ENCODE data around the gene HIVEP2. TPM values are rescaled to one million over a fixed set of nuclear protein-coding genes. Genes with fewer than 3 reads are reported as not detected.
A peak's percentile ranks its signal among the peaks of the same experiment; 100 is the strongest.

HIVEP2 gene
- total and polyA plus RNA-seq, 8 donors = 0.58 to 14.3 (median 4.8) TPM

DNA sequence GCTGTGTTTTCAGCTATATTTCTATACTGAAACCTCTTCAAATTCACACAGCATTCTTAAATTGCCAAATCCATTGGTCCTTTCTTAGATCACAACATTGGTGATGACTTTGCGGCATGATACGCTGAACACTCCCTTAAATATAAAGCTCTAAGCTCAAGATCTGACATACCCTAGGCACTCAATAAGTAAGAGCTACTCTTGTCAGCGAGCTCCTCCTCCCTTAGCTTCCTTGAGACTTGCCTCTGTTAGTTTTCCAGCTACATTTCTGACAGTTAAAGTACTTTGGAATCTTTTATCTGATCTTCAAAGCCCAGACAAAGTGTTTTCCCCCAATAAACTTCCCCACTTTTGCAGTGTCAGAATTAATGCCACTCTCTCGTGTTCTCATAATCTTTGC, 117.0 kb downstream of the HIVEP2 start:
- intact Hi-C loops (cut with DNase I; ENCODE audit: low total_unique reads) = no loop called here
- H3K4me3 ChIP-seq = no peak overlapping the region
- no peaks in the 10 kb centered on the region for H3K9me3 ChIP-seq
- no peaks in the 10 kb centered on the region for H3K27me3 ChIP-seq
- TF ChIP-seq, protein P1, sequence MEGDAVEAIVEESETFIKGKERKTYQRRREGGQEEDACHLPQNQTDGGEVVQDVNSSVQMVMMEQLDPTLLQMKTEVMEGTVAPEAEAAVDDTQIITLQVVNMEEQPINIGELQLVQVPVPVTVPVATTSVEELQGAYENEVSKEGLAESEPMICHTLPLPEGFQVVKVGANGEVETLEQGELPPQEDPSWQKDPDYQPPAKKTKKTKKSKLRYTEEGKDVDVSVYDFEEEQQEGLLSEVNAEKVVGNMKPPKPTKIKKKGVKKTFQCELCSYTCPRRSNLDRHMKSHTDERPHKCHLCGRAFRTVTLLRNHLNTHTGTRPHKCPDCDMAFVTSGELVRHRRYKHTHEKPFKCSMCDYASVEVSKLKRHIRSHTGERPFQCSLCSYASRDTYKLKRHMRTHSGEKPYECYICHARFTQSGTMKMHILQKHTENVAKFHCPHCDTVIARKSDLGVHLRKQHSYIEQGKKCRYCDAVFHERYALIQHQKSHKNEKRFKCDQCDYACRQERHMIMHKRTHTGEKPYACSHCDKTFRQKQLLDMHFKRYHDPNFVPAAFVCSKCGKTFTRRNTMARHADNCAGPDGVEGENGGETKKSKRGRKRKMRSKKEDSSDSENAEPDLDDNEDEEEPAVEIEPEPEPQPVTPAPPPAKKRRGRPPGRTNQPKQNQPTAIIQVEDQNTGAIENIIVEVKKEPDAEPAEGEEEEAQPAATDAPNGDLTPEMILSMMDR (IDR thresholded peaks at IDR 0.05) = no peak
- no peak for TF ChIP-seq POLR2A (IDR thresholded peaks at IDR 0.05)
- no peak for TF ChIP-seq EP300 (IDR thresholded peaks at IDR 0.05)
- no peak for TF ChIP-seq POLR2AphosphoS5 (IDR thresholded peaks at IDR 0.05)
- 73 to 86% (median 79%) methylated on average over 4 of the region's 4 CpGs for WGBS, 5 donors
- H3K4me1 ChIP-seq = peaks cover 6 to 36% (median 23%) of the 10 kb centered on the region in 4 donors
- DNase-seq = no peak
- H3K27ac ChIP-seq = peak overlapping the region in 3 of 5 donors; percentile 18 to 57 (median 49)
- H3K36me3 ChIP-seq = no peaks in the 10 kb centered on the region

GRCh38 chr6:142827369-142827768, 117.6 kb downstream of the HIVEP2 start:
- DNase-seq = peak; percentile 52 to 77
- intact Hi-C loops (cut with DNase I; ENCODE audit: low total_unique reads) = no loop called here
- Histone ChIP-seq H3K27me3 (no peaks in the 10 kb centered on the region), H3K9me3 (no peaks in the 10 kb centered on the region), H3K27ac (peak overlapping the region in 3 of 5 donors; percentile 18 to 57 (median 49)), H3K36me3 (no peaks in the 10 kb centered on the region), H3K4me1 (peaks cover 6 to 32% (median 17%) of the 10 kb centered on the region in 4 donors), H3K4me3 (no peak overlapping the region)
- WGBS, 5 donors = 29 to 59% (median 39%) methylated on average over 7 of the region's 7 CpGs
- TF ChIP-seq, protein P1 (IDR thresholded peaks at IDR 0.05) = no peak
- TF ChIP-seq POLR2A (IDR thresholded peaks at IDR 0.05) (no peak), POLR2AphosphoS5 (IDR thresholded peaks at IDR 0.05) (peak in 2 of 3 donors; percentile 71 to 87), EP300 (IDR thresholded peaks at IDR 0.05) (no peak)

DNA sequence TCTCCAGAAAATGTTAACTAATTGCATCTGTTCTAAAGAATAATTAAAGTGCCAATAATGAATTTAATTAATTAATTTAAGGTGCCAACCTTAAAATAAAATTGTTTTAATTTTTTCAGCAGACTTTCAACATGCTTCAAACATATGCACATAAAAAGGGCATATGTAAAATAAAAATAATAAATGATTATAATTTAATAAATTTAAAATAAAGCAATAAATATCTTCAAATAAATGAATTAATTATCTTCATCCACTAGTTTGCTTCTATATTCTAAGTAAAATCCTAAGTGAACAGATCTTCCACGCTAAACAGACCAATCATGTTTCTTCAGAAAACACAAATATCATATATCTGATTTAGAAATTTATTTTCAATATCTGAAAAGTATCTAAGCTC, 119.2 kb downstream of the HIVEP2 start:
- Histone ChIP-seq H3K27me3 (no peaks in the 10 kb centered on the region), H3K4me1 (peaks cover 8 to 48% (median 25%) of the 10 kb centered on the region in 4 donors), H3K4me3 (no peak overlapping the region), H3K9me3 (no peaks in the 10 kb centered on the region), H3K36me3 (no peaks in the 10 kb centered on the region), H3K27ac (no peak overlapping the region)
- DNase-seq = no peak
- no peak for TF ChIP-seq POLR2A (IDR thresholded peaks at IDR 0.05)
- TF ChIP-seq EP300 (IDR thresholded peaks at IDR 0.05) = no peak
- no peak for TF ChIP-seq POLR2AphosphoS5 (IDR thresholded peaks at IDR 0.05)
- TF ChIP-seq, protein P1 (IDR thresholded peaks at IDR 0.05) = no peak
- 94 to 99% (median 98%) methylated on average over 1 of the region's 1 CpG for whole genome bisulfite sequencing, 5 donors
- intact Hi-C loops (cut with DNase I; ENCODE audit: low total_unique reads) = no loop called here

- TF ChIP-seq POLR2A (IDR thresholded peaks at IDR 0.05) = no peak
- TF ChIP-seq, protein P1 (IDR thresholded peaks at IDR 0.05) = no peak
- no peak for TF ChIP-seq EP300 (IDR thresholded peaks at IDR 0.05)
- no peak for TF ChIP-seq POLR2AphosphoS5 (IDR thresholded peaks at IDR 0.05)
- H3K4me3 ChIP-seq = no peak overlapping the region
- WGBS, 5 donors = 49 to 77% (median 67%) methylated on average over 3 of the region's 3 CpGs
- peaks cover 12 to 60% (median 32%) of the 10 kb centered on the region in 4 donors for H3K4me1 ChIP-seq
- no peaks in the 10 kb centered on the region for H3K9me3 ChIP-seq
- H3K36me3 ChIP-seq = no peaks in the 10 kb centered on the region
- no peak for DNase-seq
- intact Hi-C loops (cut with DNase I; ENCODE audit: low total_unique reads) = no loop called here
- H3K27ac ChIP-seq = no peak overlapping the region
- no peaks in the 10 kb centered on the region for H3K27me3 ChIP-seq
Observed at GRCh38 chr6:142824426-142824825, 120.5 kb downstream of the HIVEP2 start.

Data from stomach (tissue), 9 donors.